CD14-positive monocyte (primary cell): ENCODE results near the gene MGAT4C. TPM values are rescaled to one million over a fixed set of nuclear protein-coding genes. Genes with fewer than 3 reads are reported as not detected.

Source experiments
- DNase-seq, 3 donors: peaks; one replicate each; pipeline ENCODE4 v3.0.0-alpha.2; 2011 to 2022
- H2AFZ ChIP-seq: 2 replicates; pipeline ENCODE4 v1.6.0; 2012; ENCODE audit warnings: mild to moderate bottlenecking, low read depth, low read length, inconsistent platforms; ENCODE audit not compliant: insufficient read depth, poor library complexity, severe bottlenecking
- H3K27ac ChIP-seq, 2 donors: 1 replicate in 1 of 2; 2 replicates in 1 of 2; pipeline ENCODE4 v1.5.1; 2012 to 2013; ENCODE audit warnings: low read length in 2 of 2, control low read depth in 1 of 2, inconsistent platforms in 1 of 2, low read depth in 1 of 2, mild to moderate bottlenecking in 1 of 2
- H3K27me3 ChIP-seq, 2 donors: one replicate each; pipeline versions ENCODE4 v1.6.0 to v1.6.1; 2011 to 2013; ENCODE audit warnings: low read length in 2 of 2; ENCODE audit not compliant: control insufficient read depth in 2 of 2, insufficient read depth in 2 of 2
- H3K36me3 ChIP-seq, 2 donors: replicated peaks in 1 of 2; 1 replicate in 1 of 2; 2 replicates in 1 of 2; pipeline versions ENCODE4 v1.5.1 to v1.6.1; 2012 to 2013; ENCODE audit warnings: low read length in 2 of 2, control low read depth in 1 of 2, inconsistent platforms in 1 of 2, mild to moderate bottlenecking in 1 of 2; ENCODE audit not compliant: insufficient read depth in 2 of 2, control insufficient read depth in 1 of 2
- H3K4me1 ChIP-seq, 2 donors: 1 replicate in 1 of 2; 2 replicates in 1 of 2; pipeline versions ENCODE4 v1.5.1 to v1.6.1; 2012 to 2013; ENCODE audit warnings: low read length in 2 of 2, control low read depth in 1 of 2, inconsistent platforms in 1 of 2, mild to moderate bottlenecking in 1 of 2, moderate library complexity in 1 of 2; ENCODE audit not compliant: insufficient read depth in 2 of 2, control insufficient read depth in 1 of 2
- H3K4me2 ChIP-seq: replicated peaks from 2 replicates; pipeline ENCODE3; 2012; ENCODE audit warnings: low read length, moderate library complexity, mild to moderate bottlenecking; ENCODE audit not compliant: poor library complexity, severe bottlenecking; ENCODE audit errors: extremely low read depth
- H3K4me3 ChIP-seq, 3 experiments: fragments of 200-600 bp in 1 of 3; sonication (generic) in 1 of 3; replicated peaks in 1 of 3; 1 replicate in 2 of 3; 2 replicates in 1 of 3; pipeline ENCODE4 v1.5.1; 2011 to 2013; ENCODE audit warnings: low read length in 3 of 3, mild to moderate bottlenecking in 3 of 3, control low read depth in 2 of 3, low read depth in 2 of 3, inconsistent platforms in 1 of 3, moderate library complexity in 1 of 3
- H3K79me2 ChIP-seq: 2 replicates; pipeline ENCODE4 v1.6.0; 2012; ENCODE audit warnings: mild to moderate bottlenecking, control low read depth, inconsistent platforms, low read length, moderate library complexity; ENCODE audit not compliant: insufficient read depth
- H3K9ac ChIP-seq: 2 replicates; pipeline ENCODE4 v1.6.0; 2017; ENCODE audit warnings: low read length, mild to moderate bottlenecking; ENCODE audit not compliant: insufficient read depth, poor library complexity, severe bottlenecking
- H3K9me3 ChIP-seq, 2 donors: replicated peaks in 1 of 2; 1 replicate in 1 of 2; 2 replicates in 1 of 2; pipeline versions ENCODE4 v1.5.1 to v1.6.1; 2012 to 2013; ENCODE audit warnings: low read length in 2 of 2, control low read depth in 1 of 2; ENCODE audit not compliant: control insufficient read depth in 1 of 2, insufficient read depth in 1 of 2
- H4K20me1 ChIP-seq: 2 replicates; pipeline ENCODE4 v1.6.0; 2012; ENCODE audit warnings: mild to moderate bottlenecking, low read length, control low read depth, moderate library complexity; ENCODE audit not compliant: insufficient read depth
- H3K27ac Mint-ChIP-seq, 7 donors: one replicate each; pipeline ENCODE4 v1.8.0; 2020; ENCODE audit warnings: mild to moderate bottlenecking in 7 of 7, mixed read lengths in 7 of 7, moderate library complexity in 6 of 7, inconsistent platforms in 2 of 7
- H3K27me3 Mint-ChIP-seq, 3 donors: one replicate each; pipeline ENCODE4 v1.8.0; 2021 to 2022; ENCODE audit warnings: low read depth in 3 of 3, mild to moderate bottlenecking in 3 of 3, mixed read lengths in 3 of 3, moderate library complexity in 3 of 3, inconsistent platforms in 1 of 3
- H3K36me3 Mint-ChIP-seq, 2 donors: one replicate each; pipeline ENCODE4 v1.8.0; 2020; ENCODE audit warnings: mixed read lengths in 2 of 2, inconsistent platforms in 1 of 2, mild to moderate bottlenecking in 1 of 2
- H3K4me1 Mint-ChIP-seq: one replicate; pipeline ENCODE4 v1.8.0; 2020; ENCODE audit warnings: mild to moderate bottlenecking, mixed read lengths
- H3K4me3 Mint-ChIP-seq, 2 donors: one replicate each; pipeline ENCODE4 v1.8.0; 2020; ENCODE audit warnings: mild to moderate bottlenecking in 2 of 2, mixed read lengths in 2 of 2, moderate library complexity in 1 of 2
- H3K9me3 Mint-ChIP-seq, 7 donors: one replicate each; pipeline ENCODE4 v1.8.0; 2020 to 2022; ENCODE audit warnings: mixed read lengths in 7 of 7, mild to moderate bottlenecking in 6 of 7, moderate library complexity in 6 of 7, inconsistent platforms in 2 of 7
- CTCF ChIP-seq: fragments of 200-600 bp; IDR thresholded peaks from one replicate; pipeline ENCODE4 v1.8.0; 2022; ENCODE audit warnings: antibody characterized with exemption, mild to moderate bottlenecking
- WGBS: methylation state at CpG from one replicate; pipeline ENCODE4 v1.1.5; 2013; ENCODE audit warnings: missing lambda C conversion rate; ENCODE audit not compliant: insufficient coverage; 5-methylcytosine and 5-hydroxymethylcytosine counted together
- intact Hi-C, 2 donors: fragments of 100-400 bp; cut with micrococcal nuclease; formaldehyde crosslinking; loops; one replicate each; pipeline versions ENCODE4 v1.15.0 to v1.15.1; 2023
- polyA plus RNA-seq, 3 donors: library from polyadenylated mRNA; depleted of rRNA in 1 of 3; unstranded in 2 of 3; stranded (reverse) in 1 of 3; fragments of 300-500 nt in 2 of 3; fragments of >200 nt in 1 of 3; fragmentation: Illumina TruSeq in 2 of 3; gene quantifications; 1 replicate in 2 of 3; 2 replicates in 1 of 3; pipeline ENCODE4 v1.2.3, GENCODE V29; 2012 to 2021

Gene MGAT4C
- polyA plus RNA-seq, 3 donors = not detected

GRCh38 chr12:85998074-85998473 is 258.1 kb downstream of the MGAT4C start:
- H3K27me3 ChIP-seq = no peaks in the 10 kb centered on the region
- no peak overlapping the region for H3K4me2 ChIP-seq
- no peak overlapping the region for H3K4me3 ChIP-seq
- H3K4me1 ChIP-seq = no peaks in the 10 kb centered on the region
- no peaks in the 10 kb centered on the region for H3K79me2 ChIP-seq
- no peak overlapping the region for H3K9ac ChIP-seq
- intact Hi-C loops = no loop called here
- no peak for TF ChIP-seq CTCF
- peaks cover 6 to 20% of the 10 kb centered on the region in 2 donors for H3K9me3 ChIP-seq
- H3K36me3 ChIP-seq = no peaks in the 10 kb centered on the region
- H4K20me1 ChIP-seq = no peaks in the 10 kb centered on the region
- no peak overlapping the region for H3K4me3 Mint-ChIP-seq
- H3K9me3 Mint-ChIP-seq = peaks cover 6 to 18% (median 9%) of the 10 kb centered on the region in 7 donors
- H3K4me1 Mint-ChIP-seq = no peaks in the 10 kb centered on the region
- H3K36me3 Mint-ChIP-seq = no peaks in the 10 kb centered on the region
- WGBS = 79% methylated on average over 2 of the region's 2 CpGs
- no peak for DNase-seq
- H3K27ac ChIP-seq = no peak overlapping the region
- peaks cover 0 to 3% (median 0%) of the 10 kb centered on the region in 3 donors for H3K27me3 Mint-ChIP-seq
- no peak overlapping the region for H3K27ac Mint-ChIP-seq
- H2AFZ ChIP-seq = no peak overlapping the region

GRCh38 chr12:85996280-85996679 is 259.9 kb downstream of the MGAT4C start:
- Histone ChIP-seq H3K27ac (no peak overlapping the region), H3K4me2 (no peak overlapping the region), H3K79me2 (no peaks in the 10 kb centered on the region), H3K9ac (no peak overlapping the region), H4K20me1 (no peaks in the 10 kb centered on the region), H3K4me1 (no peaks in the 10 kb centered on the region), H3K4me3 (no peak overlapping the region), H3K9me3 (peaks cover 24 to 34% of the 10 kb centered on the region in 2 donors), H3K27me3 (no peaks in the 10 kb centered on the region), H3K36me3 (no peaks in the 10 kb centered on the region), H2AFZ (no peak overlapping the region)
- Mint-ChIP-seq H3K27me3 (peaks cover 0 to 3% (median 0%) of the 10 kb centered on the region in 3 donors), H3K27ac (no peak overlapping the region), H3K4me3 (no peak overlapping the region), H3K4me1 (no peaks in the 10 kb centered on the region), H3K9me3 (peaks cover 8 to 23% (median 12%) of the 10 kb centered on the region in 7 donors), H3K36me3 (no peaks in the 10 kb centered on the region)
- intact Hi-C loops = no loop called here
- no peak for DNase-seq
- no CpG with 5 or more reads among the region's 3 CpGs for WGBS
- no peak for TF ChIP-seq CTCF
